Measurements from ENCODE around the gene SHCBP1L. TPM values are rescaled to one million over a fixed set of nuclear protein-coding genes. Genes with fewer than 3 reads are reported as not detected.

Gene SHCBP1L
- total RNA-seq, 1 experiment from 2014 or later: not detected

- no peak for TF ChIP-seq CTCF (conservative IDR thresholded peaks at IDR 0.05)
- Histone ChIP-seq H3K4me2 (ENCODE audit: insufficient read depth, insufficient read length, low read length) (no peak overlapping the region), H2BK20ac (ENCODE audit: low read depth, low read length, poor library complexity, severe bottlenecking) (no peak overlapping the region), H4K8ac (replicated peaks; ENCODE audit: insufficient read length, low read depth, low read length) (no peak overlapping the region), H2AFZ (ENCODE audit: low read length) (no peak overlapping the region), H3K23ac (ENCODE audit: insufficient read length, low read depth, low read length) (no peak overlapping the region), H2BK120ac (ENCODE audit: low read depth, low read length, poor library complexity, severe bottlenecking) (no peak overlapping the region), H2BK5ac (ENCODE audit: insufficient read length, low read length) (no peak overlapping the region), H3K79me2 (ENCODE audit: insufficient read depth, low read length) (no peaks in the 10 kb centered on the region), H3K4ac (ENCODE audit: low read depth, low read length) (no peak overlapping the region), H3K56ac (ENCODE audit: insufficient read length, low read depth, low read length) (no peak overlapping the region), H3K27me3 (ENCODE audit: insufficient read depth, low read length) (no peaks in the 10 kb centered on the region), H3K79me1 (ENCODE audit: insufficient read depth, low read depth, low read length, poor library complexity, severe bottlenecking) (no peaks in the 10 kb centered on the region), H4K5ac (ENCODE audit: insufficient read length, low read depth, low read length) (no peak overlapping the region), H3K23me2 (ENCODE audit: insufficient read length, low read depth, low read length, poor library complexity, severe bottlenecking) (no peaks in the 10 kb centered on the region), H3K18ac (ENCODE audit: insufficient read length, low read depth, low read length) (no peak overlapping the region), H3K9me3 (ENCODE audit: control insufficient read depth, low read depth, low read length) (no peaks in the 10 kb centered on the region), H3K27ac (ENCODE audit: insufficient read length, low read depth, low read length) (no peak overlapping the region), H3K4me1 (ENCODE audit: insufficient read depth, low read length) (no peaks in the 10 kb centered on the region), H2BK12ac (ENCODE audit: insufficient read length, low read depth, low read length) (no peak overlapping the region), H4K20me1 (ENCODE audit: control insufficient read depth, insufficient read depth, insufficient read length) (no peaks in the 10 kb centered on the region), H3T11ph (ENCODE audit: low read length) (no peak overlapping the region), H3K9ac (ENCODE audit: extremely low read depth, insufficient read length, low read length) (no peak overlapping the region), H2BK15ac (ENCODE audit: low read depth, low read length) (no peak overlapping the region), H2AK5ac (ENCODE audit: insufficient read length, low read length) (no peak overlapping the region), H4K91ac (ENCODE audit: insufficient read length, low read depth, low read length) (no peak overlapping the region), H3K14ac (ENCODE audit: insufficient read depth, low read length) (no peak overlapping the region)
- no peaks in the 10 kb centered on the region for H3K36me3 Mint-ChIP-seq (ENCODE audit: insufficient read depth in 1 of 3, low read depth in 3 of 3)
- no peak overlapping the region for H3K4me3 Mint-ChIP-seq
- no peak overlapping the region; a peak in 1 of 7 replicates for H3K27ac Mint-ChIP-seq
- H3K27me3 Mint-ChIP-seq (ENCODE audit: low read depth): no peaks in the 10 kb centered on the region
- no peak for DNase-seq
- H3K9me3 Mint-ChIP-seq: no peaks in the 10 kb centered on the region
- H3K4me1 Mint-ChIP-seq: no peaks in the 10 kb centered on the region
Measured at GRCh38 chr1:182998482-182998881, 45.5 kb upstream of the SHCBP1L start.
